NB4 (cell line): ENCODE data around the gene CADM1.

Experiments
- DNase-seq: peaks from one replicate; pipeline ENCODE4 v3.0.0; 2010; ENCODE audit warnings: low read depth
- H3K4me3 ChIP-seq: one replicate; pipeline ENCODE4 v1.5.1; 2011; ENCODE audit warnings: mild to moderate bottlenecking, low read depth, low read length, moderate library complexity
- MYC ChIP-seq: IDR thresholded peaks from 2 replicates; pipeline ENCODE4 v1.6.1; 2011; ENCODE audit warnings: low read depth, low read length
- POLR2A ChIP-seq: IDR thresholded peaks from 2 replicates; pipeline ENCODE4 v1.6.1; 2011; ENCODE audit warnings: mild to moderate bottlenecking; ENCODE audit not compliant: insufficient read length; ENCODE audit errors: extremely low read depth
- TF ChIP-seq, protein P1 (sequence below): IDR thresholded peaks from one replicate; pipeline ENCODE4 v1.5.1; 2012; ENCODE audit warnings: low read depth, low read length
- TF ChIP-seq, protein P2 (sequence below): IDR thresholded peaks from 2 replicates; pipeline ENCODE4 v1.6.1; 2011; ENCODE audit warnings: low read depth, low read length

Gene CADM1

DNA sequence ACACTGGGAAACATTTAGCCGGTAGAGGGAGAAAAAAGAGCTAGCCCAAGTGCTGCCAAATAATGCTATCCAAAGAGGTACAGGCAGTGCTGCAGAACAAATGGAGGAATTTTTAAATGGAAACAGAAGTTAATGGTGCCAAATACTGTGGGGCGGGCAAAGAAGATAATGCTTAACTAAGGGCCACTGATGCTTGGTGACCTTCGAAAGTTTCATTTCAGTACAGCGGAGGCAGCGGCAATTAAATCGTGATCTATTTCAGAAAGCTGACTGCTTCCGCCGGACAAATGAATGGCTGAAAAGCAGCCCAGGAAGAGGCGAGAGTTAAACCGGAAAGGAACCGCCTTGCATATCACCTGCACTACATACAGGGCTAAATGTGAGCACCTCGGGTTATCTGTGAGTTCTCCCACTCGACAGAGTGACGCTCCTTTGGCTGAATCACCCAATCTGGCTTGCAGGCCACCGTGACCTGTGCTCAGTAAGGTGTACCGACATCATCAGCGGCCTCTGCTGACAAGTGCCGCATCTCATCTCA is 42.1 kb downstream of the CADM1 start:
- H3K4me3 ChIP-seq, result no peak overlapping the region
- no peak for TF ChIP-seq POLR2A
- TF ChIP-seq, protein P1, sequence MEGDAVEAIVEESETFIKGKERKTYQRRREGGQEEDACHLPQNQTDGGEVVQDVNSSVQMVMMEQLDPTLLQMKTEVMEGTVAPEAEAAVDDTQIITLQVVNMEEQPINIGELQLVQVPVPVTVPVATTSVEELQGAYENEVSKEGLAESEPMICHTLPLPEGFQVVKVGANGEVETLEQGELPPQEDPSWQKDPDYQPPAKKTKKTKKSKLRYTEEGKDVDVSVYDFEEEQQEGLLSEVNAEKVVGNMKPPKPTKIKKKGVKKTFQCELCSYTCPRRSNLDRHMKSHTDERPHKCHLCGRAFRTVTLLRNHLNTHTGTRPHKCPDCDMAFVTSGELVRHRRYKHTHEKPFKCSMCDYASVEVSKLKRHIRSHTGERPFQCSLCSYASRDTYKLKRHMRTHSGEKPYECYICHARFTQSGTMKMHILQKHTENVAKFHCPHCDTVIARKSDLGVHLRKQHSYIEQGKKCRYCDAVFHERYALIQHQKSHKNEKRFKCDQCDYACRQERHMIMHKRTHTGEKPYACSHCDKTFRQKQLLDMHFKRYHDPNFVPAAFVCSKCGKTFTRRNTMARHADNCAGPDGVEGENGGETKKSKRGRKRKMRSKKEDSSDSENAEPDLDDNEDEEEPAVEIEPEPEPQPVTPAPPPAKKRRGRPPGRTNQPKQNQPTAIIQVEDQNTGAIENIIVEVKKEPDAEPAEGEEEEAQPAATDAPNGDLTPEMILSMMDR, result no peak
- no peak for TF ChIP-seq MYC
- TF ChIP-seq, protein P2, sequence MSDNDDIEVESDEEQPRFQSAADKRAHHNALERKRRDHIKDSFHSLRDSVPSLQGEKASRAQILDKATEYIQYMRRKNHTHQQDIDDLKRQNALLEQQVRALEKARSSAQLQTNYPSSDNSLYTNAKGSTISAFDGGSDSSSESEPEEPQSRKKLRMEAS, result no peak
- no peak for DNase-seq

DNA sequence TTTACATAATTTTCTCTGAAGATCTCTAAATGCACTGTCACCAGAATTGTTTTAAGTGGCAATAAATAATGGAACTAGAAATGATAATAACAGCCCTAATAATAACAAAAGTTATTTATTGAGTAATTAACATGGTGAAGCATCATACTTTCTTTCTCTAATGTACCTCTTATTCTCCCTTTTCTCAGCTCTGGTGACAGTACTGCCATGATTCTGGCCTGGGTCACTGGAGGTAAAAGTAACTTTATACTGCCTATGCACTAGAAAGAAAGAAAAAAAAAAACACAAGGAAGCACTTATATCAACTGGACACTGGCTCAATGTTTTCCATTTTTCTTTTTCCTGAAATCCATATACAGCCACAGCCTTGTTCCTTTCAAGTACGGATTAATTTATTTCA is 43.7 kb downstream of the CADM1 start:
- DNase-seq, result no peak
- TF ChIP-seq, protein P2, result no peak
- TF ChIP-seq POLR2A (no peak), MYC (no peak)
- TF ChIP-seq, protein P1, result no peak
- H3K4me3 ChIP-seq, result no peak overlapping the region

DNA sequence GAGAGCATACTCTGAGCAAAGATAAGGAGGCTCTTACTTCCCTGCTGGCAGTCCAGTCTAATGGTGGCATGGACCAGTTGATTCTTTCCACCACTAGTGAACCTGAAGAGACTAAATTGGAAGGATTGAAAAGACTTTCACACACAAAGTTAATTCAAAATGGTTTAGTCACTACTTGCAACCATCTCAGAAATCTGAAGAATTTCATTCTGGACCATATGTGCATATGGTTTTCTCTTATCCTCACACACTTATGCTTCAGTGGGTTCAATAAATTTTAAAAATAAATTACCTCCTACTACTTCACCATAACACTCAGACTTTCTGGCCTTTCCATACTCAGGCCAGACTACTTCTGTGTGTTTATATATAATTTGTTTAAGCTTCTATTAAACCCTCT is 44.7 kb downstream of the CADM1 start:
- DNase-seq, result no peak
- TF ChIP-seq POLR2A (no peak), MYC (no peak)
- TF ChIP-seq, protein P2, result no peak
- TF ChIP-seq, protein P1, result no peak
- H3K4me3 ChIP-seq, result no peak overlapping the region

DNA sequence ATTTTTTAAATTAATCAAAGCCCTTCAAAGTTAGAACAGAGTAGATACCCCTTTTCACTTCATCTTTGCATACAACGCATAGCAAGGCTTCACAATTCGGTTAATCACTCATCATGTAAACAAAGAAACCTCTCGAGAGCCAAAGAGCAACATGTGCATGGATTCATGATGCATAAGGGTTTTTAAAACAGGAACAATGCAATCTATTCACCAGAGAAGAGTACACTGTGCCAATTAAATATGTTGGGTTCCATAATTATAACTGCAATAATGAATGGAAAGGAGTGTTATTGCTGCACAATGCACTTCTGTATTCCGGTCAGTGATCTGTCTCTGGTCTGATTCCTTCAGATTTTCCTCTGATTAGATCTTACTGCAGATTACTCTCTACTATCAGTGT is 45.3 kb downstream of the CADM1 start:
- DNase-seq, result no peak
- H3K4me3 ChIP-seq, result no peak overlapping the region
- TF ChIP-seq, protein P2, result no peak
- no peak for TF ChIP-seq POLR2A
- no peak for TF ChIP-seq MYC
- TF ChIP-seq, protein P1, result no peak

DNA sequence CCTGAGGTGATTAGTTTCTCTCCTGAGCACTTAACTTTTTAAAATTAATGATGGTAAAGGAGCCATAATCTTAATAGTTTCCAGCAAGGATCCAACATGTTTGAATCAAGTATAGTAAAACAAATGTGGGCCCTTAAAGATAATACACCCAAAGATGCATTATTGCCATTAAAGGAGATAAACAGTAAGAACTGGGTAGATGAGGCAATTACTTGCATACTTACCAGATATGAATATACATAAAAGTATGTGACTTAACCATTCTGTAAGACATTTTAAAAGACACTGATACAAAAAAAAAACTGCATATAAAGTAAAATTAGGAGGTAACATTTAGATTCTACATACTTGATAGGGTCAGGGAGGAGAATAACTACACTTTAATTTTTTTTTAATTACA is 48.2 kb downstream of the CADM1 start:
- TF ChIP-seq MYC, result no peak
- TF ChIP-seq, protein P1, result no peak
- TF ChIP-seq, protein P2, result no peak
- no peak for TF ChIP-seq POLR2A
- no peak overlapping the region for H3K4me3 ChIP-seq
- no peak for DNase-seq
